Esophagus muscularis mucosa (tissue), 4 donors: Measurements from ENCODE around the gene AFG1L.

ENCODE experiments used
- CTCF ChIP-seq, 3 experiments: fragments of 200-600 bp in 2 of 3; fragments of 450-650 bp in 1 of 3; sonication (generic) in 2 of 3; IDR thresholded peaks; one replicate each; pipeline ENCODE4 v1.5.1; 2017 to 2019; ENCODE audit warnings: antibody characterized with exemption in 3 of 3, mild to moderate bottlenecking in 2 of 3, moderate library complexity in 1 of 3
- EP300 ChIP-seq: sonication (generic); formaldehyde crosslinking; IDR thresholded peaks from one replicate; pipeline ENCODE4 v1.6.1; 2017; ENCODE audit warnings: antibody characterized with exemption
- POLR2A ChIP-seq: fragments of 450-650 bp; IDR thresholded peaks from one replicate; pipeline ENCODE4 v1.6.1; 2017; ENCODE audit warnings: antibody characterized with exemption, moderate library complexity, mild to moderate bottlenecking, low read depth
- POLR2AphosphoS5 ChIP-seq, 2 donors: sonication (generic); formaldehyde crosslinking; IDR thresholded peaks; one replicate each; pipeline ENCODE4 v1.6.1; 2017; ENCODE audit warnings: antibody characterized with exemption in 2 of 2

GRCh38 chr6:108277295-108277694 is 17.6 kb upstream of the AFG1L start:
- TF ChIP-seq CTCF (IDR thresholded peaks at IDR 0.05) (no peak), POLR2A (no peak), POLR2AphosphoS5 (IDR thresholded peaks at IDR 0.05) (no peak), EP300 (no peak)
